OCI-LY1 (cell line): ENCODE data around the gene MACROD2.

Experiments
- CTCF ChIP-seq: fragments of 200-600 bp; sonication (generic), shearing (Covaris generic); IDR thresholded peaks from 2 replicates; pipeline ENCODE4 v1.5.1; 2017; ENCODE audit warnings: mild to moderate bottlenecking, antibody characterized with exemption, low read length, moderate library complexity, mixed read lengths
- EZH2 ChIP-seq: fragments of 200-600 bp; sonication (generic), shearing (Covaris generic); IDR thresholded peaks from 2 replicates; pipeline ENCODE4 v1.8.0; 2017; ENCODE audit warnings: borderline replicate concordance, mixed run types, mild to moderate bottlenecking, antibody characterized with exemption, low read length, moderate library complexity, mixed read lengths

GRCh38 chr20:14197097-14197496 is 201.8 kb downstream of the MACROD2 start:
- no peak for TF ChIP-seq CTCF
- no peak for TF ChIP-seq EZH2
